ENCODE data around the gene HOOK2. TPM values are rescaled to one million over a fixed set of nuclear protein-coding genes. Genes with fewer than 3 reads are reported as not detected.

HOOK2 gene
- total and polyA plus RNA-seq, 2 of the 4 experiments (the other 2 are of a cell fraction): 7.5 to 21.6 TPM

DNA sequence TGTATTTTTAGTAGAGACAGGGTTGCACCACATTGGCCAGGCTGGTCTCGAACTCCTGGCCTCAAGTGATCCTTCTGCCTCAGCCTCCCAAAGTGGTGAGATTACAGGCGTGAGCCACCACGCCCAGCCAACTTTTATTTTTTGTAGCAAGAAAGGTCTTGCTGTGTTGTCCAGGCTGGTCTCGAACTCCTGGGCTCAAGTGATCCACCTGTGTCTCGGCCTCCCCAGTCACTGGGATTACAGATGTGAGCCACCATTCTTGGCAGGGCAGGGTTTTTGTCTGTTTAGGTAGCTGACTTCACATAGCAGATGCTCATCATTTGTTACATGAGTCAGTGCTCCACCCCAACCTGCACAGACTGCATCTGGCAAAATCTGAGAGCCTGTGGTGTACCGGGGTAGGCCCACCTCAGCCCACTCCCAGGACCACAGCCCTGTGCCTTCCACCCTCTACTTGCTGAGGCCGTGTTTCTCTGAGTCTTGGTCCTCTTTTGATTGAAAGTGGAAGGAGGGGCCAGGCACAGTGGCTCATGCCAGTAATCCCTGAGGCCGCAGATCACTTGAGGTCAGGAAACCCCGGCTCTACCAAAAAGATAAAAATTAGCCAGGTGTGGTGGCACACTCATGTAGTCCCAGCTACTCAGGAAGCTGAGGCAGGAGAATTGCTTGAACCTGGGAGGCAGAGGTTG, 47.5 kb downstream of the HOOK2 start:
- Histone ChIP-seq H3K56ac (ENCODE audit: extremely low read depth, insufficient read depth, low read length) (no peak overlapping the region), H3K4me1 (ENCODE audit: control insufficient read depth, insufficient read depth, low read length) (peaks cover 4% of the 10 kb centered on the region; the same call in 1 of the 2 replicates), H3K18ac (ENCODE audit: low read depth, low read length) (no peak overlapping the region), H3K9ac (ENCODE audit: low read depth, low read length) (no peak overlapping the region), H4K91ac (ENCODE audit: insufficient read depth, low read depth, low read length) (no peak overlapping the region), H4K20me1 (ENCODE audit: insufficient read depth, low read length) (peaks cover 29% of the 10 kb centered on the region), H3K23ac (ENCODE audit: low read depth, low read length) (no peak overlapping the region), H3K27me3 (ENCODE audit: control insufficient read depth, insufficient read depth, low read length) (no peaks in the 10 kb centered on the region), H3K4me3 (ENCODE audit: insufficient read depth, low read depth, low read length) (no peak overlapping the region), H4K8ac (ENCODE audit: low read depth in 2 of 2, low read length in 2 of 2) (no peak overlapping the region), H4K5ac (ENCODE audit: low read depth, low read length) (no peak overlapping the region), H2BK120ac (ENCODE audit: low read depth, low read length) (no peak overlapping the region), H3K4ac (ENCODE audit: low read depth, low read length) (no peak overlapping the region), H2BK5ac (ENCODE audit: low read depth, low read length, poor library complexity, severe bottlenecking) (no peak overlapping the region), H2BK15ac (ENCODE audit: low read depth, low read length) (no peak overlapping the region), H3K27ac (ENCODE audit: insufficient read depth, low read length) (no peak overlapping the region), H3K9me3 (ENCODE audit: control insufficient read depth, insufficient read depth, low read length) (no peaks in the 10 kb centered on the region), H2AK9ac (replicated peaks; ENCODE audit: low read depth, low read length, poor library complexity) (peak overlapping the region; percentile 81), H3K14ac (replicated peaks; ENCODE audit: low read depth, low read length) (no peak overlapping the region), H3K36me3 (ENCODE audit: control insufficient read depth, insufficient read depth, low read length) (peaks cover 36% of the 10 kb centered on the region), H2AFZ (replicated peaks; ENCODE audit: low read length, poor library complexity) (no peak overlapping the region), H3K79me1 (ENCODE audit: low read depth in 1 of 2, low read length in 2 of 2) (peaks cover 12 to 45% of the 10 kb centered on the region in 2 experiments; a peak in 3 of 4 replicates), H3K4me2 (ENCODE audit: low read depth, low read length) (no peak overlapping the region), H2AK5ac (ENCODE audit: low read depth, low read length) (no peak overlapping the region), H3K9me1 (ENCODE audit: insufficient read depth, low read length) (peaks cover 4% of the 10 kb centered on the region; the same call in 1 of the 2 replicates), H2BK20ac (ENCODE audit: low read depth, low read length) (no peak overlapping the region)
- DNase-seq (no peak), ATAC-seq (ENCODE audit: low read depth) (no peak)
- in situ Hi-C loops (cut with MboI; ENCODE audit: low sequenced_read_pairs) (no loop called here), dilution Hi-C loops (cut with HindIII; ENCODE audit: low sequenced_read_pairs, unreplicated experiment) (no loop called here), intact Hi-C loops (cut with micrococcal nuclease) (no loop called here)
- WGBS, 2 experiments (ENCODE audit: extremely low coverage in 2 of 2, insufficient read length in 1 of 2): 100% methylated on average over 3 of the region's 9 CpGs; no CpG with 5 or more reads in 1 of the 2 experiments
- POLR2A ChIA-PET (ENCODE audit: unreplicated experiment): no interaction called here
- TF ChIP-seq MXI1 (IDR thresholded peaks at IDR 0.05; ENCODE audit: borderline replicate concordance, low read depth, low read length): no peak
- no peak for TF ChIP-seq CHD1 (IDR thresholded peaks at IDR 0.05; ENCODE audit: low read depth, low read length)
- TF ChIP-seq SMC3 (IDR thresholded peaks at IDR 0.05; ENCODE audit: low read depth, low read length): no peak
- no peak for TF ChIP-seq MAZ (IDR thresholded peaks at IDR 0.05; ENCODE audit: borderline replicate concordance, low read depth, low read length)
- no peak for TF ChIP-seq RAD21 (IDR thresholded peaks at IDR 0.05; ENCODE audit: low read length)
- no peak for TF ChIP-seq POLR2A (IDR thresholded peaks at IDR 0.05; ENCODE audit: low read depth, low read length)
- TF ChIP-seq FOS (IDR thresholded peaks at IDR 0.05; ENCODE audit: low read depth, low read length): no peak
- no peak for TF ChIP-seq BHLHE40 (IDR thresholded peaks at IDR 0.05; ENCODE audit: low read depth, low read length)
- no peak for TF ChIP-seq CEBPB (IDR thresholded peaks at IDR 0.05; ENCODE audit: low read depth, low read length)
- TF ChIP-seq RCOR1 (IDR thresholded peaks at IDR 0.05; ENCODE audit: insufficient replicate concordance, low read length): no peak
- no peak for TF ChIP-seq RFX5 (IDR thresholded peaks at IDR 0.05; ENCODE audit: low read depth, low read length)
- TF ChIP-seq ELK1 (IDR thresholded peaks at IDR 0.05; ENCODE audit: borderline replicate concordance, low read depth, low read length): no peak
- TF ChIP-seq NFE2L2 (IDR thresholded peaks at IDR 0.05; ENCODE audit: low read depth, low read length): no peak
- TF ChIP-seq, protein P1, sequence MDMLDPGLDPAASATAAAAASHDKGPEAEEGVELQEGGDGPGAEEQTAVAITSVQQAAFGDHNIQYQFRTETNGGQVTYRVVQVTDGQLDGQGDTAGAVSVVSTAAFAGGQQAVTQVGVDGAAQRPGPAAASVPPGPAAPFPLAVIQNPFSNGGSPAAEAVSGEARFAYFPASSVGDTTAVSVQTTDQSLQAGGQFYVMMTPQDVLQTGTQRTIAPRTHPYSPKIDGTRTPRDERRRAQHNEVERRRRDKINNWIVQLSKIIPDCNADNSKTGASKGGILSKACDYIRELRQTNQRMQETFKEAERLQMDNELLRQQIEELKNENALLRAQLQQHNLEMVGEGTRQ (IDR thresholded peaks at IDR 0.05; ENCODE audit: low read depth, low read length): no peak
- TF ChIP-seq, protein P2, sequence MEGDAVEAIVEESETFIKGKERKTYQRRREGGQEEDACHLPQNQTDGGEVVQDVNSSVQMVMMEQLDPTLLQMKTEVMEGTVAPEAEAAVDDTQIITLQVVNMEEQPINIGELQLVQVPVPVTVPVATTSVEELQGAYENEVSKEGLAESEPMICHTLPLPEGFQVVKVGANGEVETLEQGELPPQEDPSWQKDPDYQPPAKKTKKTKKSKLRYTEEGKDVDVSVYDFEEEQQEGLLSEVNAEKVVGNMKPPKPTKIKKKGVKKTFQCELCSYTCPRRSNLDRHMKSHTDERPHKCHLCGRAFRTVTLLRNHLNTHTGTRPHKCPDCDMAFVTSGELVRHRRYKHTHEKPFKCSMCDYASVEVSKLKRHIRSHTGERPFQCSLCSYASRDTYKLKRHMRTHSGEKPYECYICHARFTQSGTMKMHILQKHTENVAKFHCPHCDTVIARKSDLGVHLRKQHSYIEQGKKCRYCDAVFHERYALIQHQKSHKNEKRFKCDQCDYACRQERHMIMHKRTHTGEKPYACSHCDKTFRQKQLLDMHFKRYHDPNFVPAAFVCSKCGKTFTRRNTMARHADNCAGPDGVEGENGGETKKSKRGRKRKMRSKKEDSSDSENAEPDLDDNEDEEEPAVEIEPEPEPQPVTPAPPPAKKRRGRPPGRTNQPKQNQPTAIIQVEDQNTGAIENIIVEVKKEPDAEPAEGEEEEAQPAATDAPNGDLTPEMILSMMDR (conservative IDR thresholded peaks at IDR 0.05; ENCODE audit: low read depth, low read length): no peak
- no peak for TF ChIP-seq MAFK (IDR thresholded peaks at IDR 0.05; ENCODE audit: low read depth, low read length)
- no TSS peak for BruUV-seq (replicated peaks)
- CTCF ChIA-PET: no interaction called here
